ENCODE data around the gene PGLYRP2. TPM values are rescaled to one million over a fixed set of nuclear protein-coding genes. Genes with fewer than 3 reads are reported as not detected.
"Not testable (repeated sequence)": the region's sequence is repeated elsewhere in the genome, so short reads cannot be mapped to it uniquely, and the experiment has no call there.

Gene PGLYRP2
- total RNA-seq, 4 donors from 2014 or later, result not detected

DNA sequence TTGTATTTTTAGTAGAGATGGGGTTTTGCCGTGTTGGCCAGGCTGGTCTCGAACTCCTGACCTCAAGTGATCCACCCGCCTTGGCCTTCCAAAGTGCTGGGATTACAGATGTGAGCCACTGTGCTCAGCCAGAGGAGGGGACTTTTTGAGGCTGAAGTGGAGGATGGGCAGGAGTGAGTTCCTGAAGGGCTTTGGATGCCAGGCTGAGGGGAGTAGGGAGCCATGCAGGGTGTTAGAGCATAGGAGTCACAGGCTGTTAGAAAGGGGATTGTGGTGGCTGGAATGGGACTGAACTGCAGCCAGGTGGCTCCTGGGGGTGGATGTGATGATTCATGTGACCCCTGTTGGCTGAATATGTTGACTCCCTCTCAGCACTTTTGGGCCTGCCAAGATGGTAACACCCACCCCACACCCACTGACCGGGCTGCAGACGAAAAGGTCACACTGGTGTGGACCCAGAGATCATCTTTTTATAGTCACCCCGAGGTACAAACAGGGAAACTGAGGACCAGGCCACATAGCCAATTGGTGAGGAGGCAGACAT is 40.2 kb upstream of the PGLYRP2 start:
- H3K36me3 ChIP-seq, result no peaks in the 10 kb centered on the region
- H3K4me3 ChIP-seq, result no peak overlapping the region
- no peak for DNase-seq (ENCODE audit: low spot score in 2 of 2)
- H3K9me3 ChIP-seq, result peaks cover 0 to 17% (median 0%) of the 10 kb centered on the region in 4 donors
- no peaks in the 10 kb centered on the region for H3K4me1 ChIP-seq
- 76 to 78% methylated on average over 6 of the region's 6 CpGs for WGBS, 2 donors
- TF ChIP-seq, protein P1, sequence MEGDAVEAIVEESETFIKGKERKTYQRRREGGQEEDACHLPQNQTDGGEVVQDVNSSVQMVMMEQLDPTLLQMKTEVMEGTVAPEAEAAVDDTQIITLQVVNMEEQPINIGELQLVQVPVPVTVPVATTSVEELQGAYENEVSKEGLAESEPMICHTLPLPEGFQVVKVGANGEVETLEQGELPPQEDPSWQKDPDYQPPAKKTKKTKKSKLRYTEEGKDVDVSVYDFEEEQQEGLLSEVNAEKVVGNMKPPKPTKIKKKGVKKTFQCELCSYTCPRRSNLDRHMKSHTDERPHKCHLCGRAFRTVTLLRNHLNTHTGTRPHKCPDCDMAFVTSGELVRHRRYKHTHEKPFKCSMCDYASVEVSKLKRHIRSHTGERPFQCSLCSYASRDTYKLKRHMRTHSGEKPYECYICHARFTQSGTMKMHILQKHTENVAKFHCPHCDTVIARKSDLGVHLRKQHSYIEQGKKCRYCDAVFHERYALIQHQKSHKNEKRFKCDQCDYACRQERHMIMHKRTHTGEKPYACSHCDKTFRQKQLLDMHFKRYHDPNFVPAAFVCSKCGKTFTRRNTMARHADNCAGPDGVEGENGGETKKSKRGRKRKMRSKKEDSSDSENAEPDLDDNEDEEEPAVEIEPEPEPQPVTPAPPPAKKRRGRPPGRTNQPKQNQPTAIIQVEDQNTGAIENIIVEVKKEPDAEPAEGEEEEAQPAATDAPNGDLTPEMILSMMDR (IDR thresholded peaks at IDR 0.05), result no peak
- TF ChIP-seq POLR2A (IDR thresholded peaks at IDR 0.05) (no peak), EP300 (IDR thresholded peaks at IDR 0.05) (no peak)
- H3K27ac ChIP-seq, result no peak overlapping the region
- H3K27me3 ChIP-seq, result no peaks in the 10 kb centered on the region

DNA sequence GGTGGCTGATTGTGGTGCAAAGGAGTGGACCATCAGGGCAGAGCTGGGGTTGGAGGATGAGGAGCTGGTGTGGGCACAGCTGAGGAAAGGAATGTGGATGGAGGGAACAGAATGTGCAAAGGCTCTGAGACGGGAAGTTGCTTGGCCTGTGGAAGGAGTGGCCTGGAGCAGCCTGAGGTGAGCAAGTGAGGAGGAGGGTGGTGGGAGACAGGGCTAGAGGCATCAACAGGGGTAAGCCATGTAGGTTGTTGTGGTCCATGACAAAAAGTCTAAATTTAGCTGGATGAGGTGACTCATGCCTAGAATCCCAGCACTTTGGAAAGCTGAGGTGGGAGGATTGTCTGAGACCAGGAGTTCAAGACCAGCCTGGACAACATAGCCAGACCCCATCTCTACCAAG is 38.5 kb upstream of the PGLYRP2 start:
- DNase-seq (ENCODE audit: low spot score in 2 of 2), result no peak
- no peaks in the 10 kb centered on the region for H3K36me3 ChIP-seq
- peaks cover 0 to 17% (median 0%) of the 10 kb centered on the region in 4 donors for H3K9me3 ChIP-seq
- no peaks in the 10 kb centered on the region for H3K4me1 ChIP-seq
- no peak overlapping the region for H3K4me3 ChIP-seq
- H3K27ac ChIP-seq, result no peak overlapping the region
- TF ChIP-seq POLR2A (IDR thresholded peaks at IDR 0.05) (no peak), EP300 (IDR thresholded peaks at IDR 0.05) (no peak)
- TF ChIP-seq, protein P1 (IDR thresholded peaks at IDR 0.05), result no peak
- 76 to 84% methylated on average over 1 of the region's 1 CpG for WGBS, 2 donors
- H3K27me3 ChIP-seq, result no peaks in the 10 kb centered on the region

DNA sequence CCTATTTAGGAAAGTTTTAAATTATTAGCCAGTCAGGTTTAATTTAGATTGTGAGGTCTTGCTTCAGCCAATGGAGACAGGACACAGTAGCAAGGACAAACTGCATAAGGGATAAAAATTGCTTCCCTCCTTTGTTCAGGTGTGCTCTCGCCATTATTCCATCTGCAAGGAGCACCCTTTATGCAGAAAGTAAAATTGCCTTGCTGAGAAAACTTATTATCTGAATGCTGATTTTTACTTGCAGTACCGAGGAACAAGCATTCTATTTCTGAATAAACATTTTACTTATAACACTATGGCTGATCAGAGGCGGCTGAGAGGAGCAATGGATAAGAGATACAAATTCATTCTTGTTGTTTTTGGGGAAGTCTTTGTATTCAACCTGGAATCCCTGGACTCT is 37.1 kb upstream of the PGLYRP2 start:
- 86% methylated on average over 3 of the region's 3 CpGs for WGBS, 2 donors
- Histone ChIP-seq H3K4me3 (no peak overlapping the region), H3K27ac (no peak overlapping the region), H3K4me1 (no peaks in the 10 kb centered on the region), H3K9me3 (peaks cover 0 to 17% (median 0%) of the 10 kb centered on the region in 4 donors), H3K36me3 (no peaks in the 10 kb centered on the region), H3K27me3 (peaks cover 0 to 5% of the 10 kb centered on the region in 2 donors)
- no peak for DNase-seq (ENCODE audit: low spot score in 2 of 2)
- TF ChIP-seq, protein P1 (IDR thresholded peaks at IDR 0.05), result no peak
- TF ChIP-seq EP300 (IDR thresholded peaks at IDR 0.05), result no peak
- no peak for TF ChIP-seq POLR2A (IDR thresholded peaks at IDR 0.05)

DNA sequence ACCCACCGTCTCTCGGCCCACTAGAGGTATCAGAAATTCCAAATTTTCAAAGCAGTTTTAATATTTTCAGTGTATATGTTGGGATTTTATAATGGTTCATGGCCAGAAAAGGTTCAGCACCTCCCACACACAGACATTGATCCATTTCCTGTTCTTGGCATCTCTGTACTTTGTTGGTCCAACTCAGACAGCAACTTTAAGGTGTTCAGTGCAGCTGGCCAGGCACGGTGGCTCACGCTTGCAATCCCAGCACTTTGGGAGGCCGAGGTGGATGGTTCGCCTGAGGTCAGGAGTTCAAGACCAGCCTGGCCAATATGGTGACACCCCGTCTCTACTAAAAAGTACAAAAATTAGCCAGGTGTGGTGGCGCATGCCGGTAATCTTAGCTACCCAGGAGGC is 35.9 kb upstream of the PGLYRP2 start:
- peaks cover 0 to 12% of the 10 kb centered on the region in 2 donors for H3K27me3 ChIP-seq
- H3K4me3 ChIP-seq; H3K36me3 ChIP-seq; H3K4me1 ChIP-seq; DNase-seq (ENCODE audit: low spot score in 2 of 2): not testable (repeated sequence)
- peaks cover 0 to 17% (median 0%) of the 10 kb centered on the region in 4 donors for H3K9me3 ChIP-seq
- 85 to 90% methylated on average over 9 of the region's 9 CpGs for WGBS, 2 donors
- peak overlapping the region in 1 of 4 donors; percentile 16 for H3K27ac ChIP-seq

DNA sequence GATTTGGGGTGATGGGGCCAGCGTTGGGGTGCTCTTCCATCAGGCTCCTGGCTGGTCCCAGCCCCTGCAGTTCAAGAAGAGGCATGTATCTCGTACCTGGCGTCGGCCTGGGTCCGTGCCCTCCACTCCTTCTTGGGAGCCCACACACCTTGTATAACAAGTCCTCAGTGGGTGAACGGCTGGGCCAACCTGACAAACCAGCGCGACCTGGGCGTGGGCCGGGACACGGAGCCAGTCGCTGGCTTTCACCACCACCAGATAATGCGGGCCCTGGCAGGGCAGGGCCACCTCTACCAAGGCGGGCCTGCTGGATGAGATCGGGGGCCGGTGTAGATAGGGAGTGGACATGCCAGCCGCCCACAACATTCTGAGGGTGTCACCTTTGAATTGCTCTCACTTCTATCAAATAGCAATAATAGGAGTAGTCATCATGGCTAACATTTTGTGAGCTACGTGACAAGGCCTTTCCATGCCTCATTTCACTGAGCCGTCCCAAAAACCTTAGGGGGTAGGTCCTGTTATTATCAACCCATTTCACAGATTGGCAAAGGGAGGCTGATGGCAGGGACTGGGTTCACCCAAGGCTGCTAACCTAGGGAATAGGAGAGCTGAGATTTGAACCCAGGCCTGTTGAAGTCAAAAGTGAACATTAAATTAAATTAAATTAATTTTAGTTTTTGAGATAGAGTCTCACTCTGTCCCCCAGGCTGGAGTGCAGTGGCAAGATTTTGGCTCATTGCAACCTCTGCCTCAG is 32.5 kb upstream of the PGLYRP2 start:
- H3K4me3 ChIP-seq, result no peak overlapping the region
- peaks cover 0 to 12% (median 0%) of the 10 kb centered on the region in 4 donors for H3K4me1 ChIP-seq
- H3K27me3 ChIP-seq, result peaks cover 0 to 42% of the 10 kb centered on the region in 2 donors
- no peak overlapping the region for H3K27ac ChIP-seq
- no peak for DNase-seq (ENCODE audit: low spot score in 2 of 2)
- WGBS, 2 donors, result 89 to 91% methylated on average over 19 of the region's 19 CpGs
- H3K9me3 ChIP-seq, result peaks cover 0 to 11% (median 0%) of the 10 kb centered on the region in 4 donors
- H3K36me3 ChIP-seq, result no peaks in the 10 kb centered on the region
- no peak for TF ChIP-seq POLR2A (IDR thresholded peaks at IDR 0.05)
- TF ChIP-seq, protein P1 (IDR thresholded peaks at IDR 0.05), result no peak
- TF ChIP-seq EP300 (IDR thresholded peaks at IDR 0.05), result no peak
